COLO668 (cell line): ENCODE results near the gene TBC1D5.
"Not testable (repeated sequence)": the region's sequence is repeated elsewhere in the genome, so short reads cannot be mapped to it uniquely, and the experiment has no call there.

Source experiments
- DNase-seq: peaks from one replicate; lab custom pipeline; 2025; ENCODE audit not compliant: unreplicated experiment; lab: John Stamatoyannopoulos, UW

TBC1D5 gene

GRCh38 chr3:17369973-17370372 lies 372.5 kb downstream of the TBC1D5 start:
- no peak for DNase-seq

- DNase-seq: no peak
These were observed 375.3 kb downstream of the TBC1D5 start for GRCh38 chr3:17367171-17367570.

- DNase-seq: no peak
These were observed 381.4 kb downstream of the TBC1D5 start for GRCh38 chr3:17360991-17361390.

- no peak for DNase-seq
These were observed 382.5 kb downstream of the TBC1D5 start for GRCh38 chr3:17359911-17360310.

GRCh38 chr3:17357035-17357710 lies 385.3 kb downstream of the TBC1D5 start:
- no peak for DNase-seq

GRCh38 chr3:17356585-17356984 lies 385.8 kb downstream of the TBC1D5 start:
- no peak for DNase-seq

GRCh38 chr3:17355591-17355990 lies 386.8 kb downstream of the TBC1D5 start:
- DNase-seq: no peak

GRCh38 chr3:17354341-17354740 lies 388.1 kb downstream of the TBC1D5 start:
- DNase-seq: no peak

GRCh38 chr3:17352620-17353019 lies 389.8 kb downstream of the TBC1D5 start:
- no peak for DNase-seq

GRCh38 chr3:17351193-17351592 lies 391.2 kb downstream of the TBC1D5 start:
- DNase-seq: not testable (repeated sequence)

GRCh38 chr3:17349093-17349492 lies 393.3 kb downstream of the TBC1D5 start:
- DNase-seq: no peak

- DNase-seq: no peak
These were observed 400.3 kb downstream of the TBC1D5 start for GRCh38 chr3:17342119-17342518.

GRCh38 chr3:17340693-17341092 lies 401.7 kb downstream of the TBC1D5 start:
- DNase-seq: no peak

- no peak for DNase-seq
These were observed 402.2 kb downstream of the TBC1D5 start for GRCh38 chr3:17340261-17340660.

GRCh38 chr3:17339132-17339575 lies 403.3 kb downstream of the TBC1D5 start:
- no peak for DNase-seq

GRCh38 chr3:17336291-17336690 lies 406.1 kb downstream of the TBC1D5 start:
- no peak for DNase-seq

GRCh38 chr3:17333893-17334292 lies 408.5 kb downstream of the TBC1D5 start:
- DNase-seq: no peak

GRCh38 chr3:17333446-17333845 lies 409.0 kb downstream of the TBC1D5 start:
- no peak for DNase-seq

- no peak for DNase-seq
These were observed 411.8 kb downstream of the TBC1D5 start for GRCh38 chr3:17330660-17331059.

GRCh38 chr3:17329927-17330326 lies 412.5 kb downstream of the TBC1D5 start:
- no peak for DNase-seq

GRCh38 chr3:17322106-17322793 lies 420.2 kb downstream of the TBC1D5 start:
- DNase-seq: no peak

- DNase-seq: no peak
These were observed 422.2 kb downstream of the TBC1D5 start for GRCh38 chr3:17320266-17320665.

- no peak for DNase-seq
These were observed 426.5 kb downstream of the TBC1D5 start for GRCh38 chr3:17315897-17316296.
